Smooth muscle cell of the brain vasculature (primary cell): ENCODE results near the gene GALNT10.
"Not testable (repeated sequence)": the region's sequence is repeated elsewhere in the genome, so short reads cannot be mapped to it uniquely, and the experiment has no call there.

Experiments used
- DNase-seq: peaks from one replicate; pipeline ENCODE4 v3.0.0-alpha.2; 2012; ENCODE audit warnings: low read depth, low spot score

GALNT10 gene, protein sequence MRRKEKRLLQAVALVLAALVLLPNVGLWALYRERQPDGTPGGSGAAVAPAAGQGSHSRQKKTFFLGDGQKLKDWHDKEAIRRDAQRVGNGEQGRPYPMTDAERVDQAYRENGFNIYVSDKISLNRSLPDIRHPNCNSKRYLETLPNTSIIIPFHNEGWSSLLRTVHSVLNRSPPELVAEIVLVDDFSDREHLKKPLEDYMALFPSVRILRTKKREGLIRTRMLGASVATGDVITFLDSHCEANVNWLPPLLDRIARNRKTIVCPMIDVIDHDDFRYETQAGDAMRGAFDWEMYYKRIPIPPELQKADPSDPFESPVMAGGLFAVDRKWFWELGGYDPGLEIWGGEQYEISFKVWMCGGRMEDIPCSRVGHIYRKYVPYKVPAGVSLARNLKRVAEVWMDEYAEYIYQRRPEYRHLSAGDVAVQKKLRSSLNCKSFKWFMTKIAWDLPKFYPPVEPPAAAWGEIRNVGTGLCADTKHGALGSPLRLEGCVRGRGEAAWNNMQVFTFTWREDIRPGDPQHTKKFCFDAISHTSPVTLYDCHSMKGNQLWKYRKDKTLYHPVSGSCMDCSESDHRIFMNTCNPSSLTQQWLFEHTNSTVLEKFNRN

DNA sequence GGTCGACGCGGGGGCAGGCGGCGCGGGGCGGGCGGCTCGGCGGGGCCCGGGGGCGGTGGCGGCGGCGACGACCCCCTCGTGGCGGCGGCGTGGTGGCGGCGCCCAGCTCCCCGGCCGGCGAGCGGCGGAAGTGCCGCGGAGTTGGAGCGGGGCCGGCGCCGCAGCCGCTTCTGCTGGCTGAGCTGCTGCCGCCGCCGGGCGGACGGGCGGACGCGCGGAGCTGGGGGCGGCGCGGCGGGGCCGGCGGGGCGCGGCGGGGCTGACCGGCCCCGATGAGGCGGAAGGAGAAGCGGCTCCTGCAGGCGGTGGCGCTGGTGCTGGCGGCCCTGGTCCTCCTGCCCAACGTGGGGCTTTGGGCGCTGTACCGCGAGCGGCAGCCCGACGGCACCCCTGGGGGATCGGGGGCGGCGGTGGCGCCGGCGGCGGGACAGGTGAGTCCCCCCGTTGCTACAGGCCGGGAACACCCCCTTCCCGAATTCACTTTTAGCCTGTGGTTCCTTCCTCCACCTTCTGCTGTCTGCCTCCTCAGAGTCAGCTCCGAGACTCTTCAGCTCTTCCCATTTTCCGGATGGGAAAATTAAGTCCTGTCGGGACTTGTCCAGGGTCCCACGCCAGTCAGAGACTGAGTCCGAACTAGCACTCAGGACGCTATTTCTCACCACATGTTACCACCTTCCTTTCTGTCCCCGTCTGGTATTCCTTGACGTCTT, at the start of gene GALNT10:
Gene GALNT10 (plus strand): TSS at position 139 of the 710 bp plus-strand sequence. CDS start 134 bp downstream, at position 273.
- no peak for DNase-seq

DNA sequence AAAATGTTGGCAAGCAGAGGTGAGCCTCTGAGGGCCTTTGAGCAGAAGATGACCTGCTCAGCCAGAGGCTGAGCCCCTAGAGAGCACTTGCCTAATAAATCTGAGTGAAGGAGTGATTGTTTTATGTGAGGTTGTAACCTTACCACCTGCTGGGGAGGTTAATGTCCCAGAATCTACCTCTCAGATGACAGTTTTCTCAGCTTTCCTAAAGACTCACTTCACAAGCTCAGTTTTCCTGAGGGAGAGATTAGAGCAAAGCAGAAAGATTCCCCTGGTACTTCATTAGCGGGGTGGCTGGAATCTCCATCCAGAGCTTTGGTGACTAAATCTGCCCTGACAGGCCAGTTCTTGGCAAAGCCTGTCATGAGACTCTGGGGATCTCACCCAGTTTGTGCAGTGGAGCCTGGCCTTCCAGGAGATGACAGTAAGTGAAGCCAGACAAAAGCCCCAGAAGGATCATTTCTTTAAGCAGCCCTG, 48.8 kb upstream of the GALNT10 start:
- no peak for DNase-seq

GRCh38 chr5:154143211-154143641, 47.3 kb upstream of the GALNT10 start:
- no peak for DNase-seq

DNA sequence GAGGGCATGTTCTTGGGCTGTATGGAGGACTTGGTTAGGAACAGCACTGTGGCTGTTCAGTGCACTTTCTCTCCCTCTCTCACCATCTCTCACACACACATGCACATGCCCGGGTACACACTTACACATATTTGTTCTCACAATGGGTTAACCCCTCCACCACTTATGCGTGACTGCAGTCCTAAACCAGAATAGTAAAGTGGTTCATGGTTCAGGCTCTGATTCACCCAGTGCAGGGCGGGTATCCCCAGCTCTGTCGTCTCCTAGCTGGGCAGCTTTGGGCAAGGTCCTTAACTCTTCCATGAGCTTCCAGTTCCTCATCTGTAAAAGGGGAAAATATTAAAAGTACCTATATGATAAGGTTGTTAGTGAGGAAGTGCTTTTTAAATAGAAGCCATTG, 45.3 kb upstream of the GALNT10 start:
- no peak for DNase-seq

DNA sequence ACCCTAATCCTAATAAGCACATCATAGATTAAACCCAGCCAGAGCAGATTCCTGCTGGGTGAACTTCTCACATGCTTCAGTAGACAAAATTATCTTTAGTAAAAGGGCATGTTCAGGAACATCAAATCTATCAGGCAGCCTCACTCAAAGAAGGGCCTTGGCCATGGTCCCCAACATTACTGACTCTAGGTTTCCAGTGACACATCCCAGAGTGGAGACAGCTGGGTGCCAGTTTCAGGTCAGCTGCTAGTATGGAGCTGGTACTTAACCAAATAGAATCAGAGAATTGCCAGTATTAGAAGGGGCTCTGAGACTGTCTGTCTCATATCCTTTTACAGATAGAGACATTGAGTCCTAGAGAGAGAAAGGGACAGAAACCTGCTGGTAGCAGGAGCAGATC, 44.1 kb upstream of the GALNT10 start:
- no peak for DNase-seq

DNA sequence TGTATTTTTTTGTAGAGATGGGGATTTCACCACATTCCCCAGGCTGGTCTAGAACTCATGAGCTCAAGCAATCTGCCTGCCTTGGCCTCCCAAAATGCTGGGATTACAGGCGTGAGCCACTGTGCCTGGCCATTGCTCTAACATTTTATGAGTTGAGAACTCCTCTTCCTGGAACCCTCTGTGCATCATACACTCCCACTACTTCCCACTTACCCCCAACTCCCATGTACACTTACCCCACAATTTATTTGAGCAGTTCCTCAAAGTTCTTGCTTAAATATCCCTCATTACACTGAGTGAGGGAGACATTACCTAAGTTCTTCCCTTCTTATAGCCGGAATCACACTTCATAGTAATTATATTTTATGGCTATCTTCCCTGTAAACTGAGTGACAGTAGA, 42.9 kb upstream of the GALNT10 start:
- DNase-seq: no peak

DNA sequence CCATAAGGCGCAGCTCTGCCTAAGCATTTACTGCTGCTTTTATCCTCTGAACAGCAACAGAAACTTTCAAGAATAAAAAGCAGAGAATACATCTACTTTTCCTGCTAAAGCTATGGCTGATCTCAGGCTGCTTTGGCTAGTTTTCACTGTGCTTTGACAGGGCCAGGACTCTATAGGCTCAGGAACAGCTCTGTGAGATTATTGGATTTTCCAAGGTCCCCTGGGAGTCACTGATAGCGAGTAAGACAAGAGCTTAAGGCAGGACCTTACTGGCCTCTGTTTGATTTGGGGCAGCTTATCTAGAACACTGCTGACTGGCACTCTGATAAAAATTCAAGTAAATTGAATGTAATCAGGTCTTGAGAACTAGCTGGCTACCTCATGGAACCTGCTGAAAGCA, 40.1 kb upstream of the GALNT10 start:
- DNase-seq: not testable (repeated sequence)

- no peak for DNase-seq
Observed at GRCh38 chr5:154157483-154158378, 32.8 kb upstream of the GALNT10 start.

DNA sequence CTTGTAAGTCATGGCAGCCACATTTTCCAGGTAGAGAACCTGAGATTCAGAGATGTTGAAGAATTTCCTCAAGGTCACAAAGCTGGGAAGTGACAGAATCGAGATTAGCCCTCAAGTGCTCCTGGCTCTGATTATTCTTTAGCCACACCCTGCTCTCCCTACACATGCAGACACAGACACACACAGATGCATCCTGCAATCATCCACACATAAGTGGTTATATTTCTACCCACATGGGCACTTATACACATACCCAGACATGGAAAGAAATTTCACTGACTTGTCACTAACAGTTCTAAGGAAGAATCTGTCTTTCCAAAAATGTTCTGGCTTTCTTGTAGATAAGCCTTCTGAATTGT, 32.2 kb upstream of the GALNT10 start:
- no peak for DNase-seq

DNA sequence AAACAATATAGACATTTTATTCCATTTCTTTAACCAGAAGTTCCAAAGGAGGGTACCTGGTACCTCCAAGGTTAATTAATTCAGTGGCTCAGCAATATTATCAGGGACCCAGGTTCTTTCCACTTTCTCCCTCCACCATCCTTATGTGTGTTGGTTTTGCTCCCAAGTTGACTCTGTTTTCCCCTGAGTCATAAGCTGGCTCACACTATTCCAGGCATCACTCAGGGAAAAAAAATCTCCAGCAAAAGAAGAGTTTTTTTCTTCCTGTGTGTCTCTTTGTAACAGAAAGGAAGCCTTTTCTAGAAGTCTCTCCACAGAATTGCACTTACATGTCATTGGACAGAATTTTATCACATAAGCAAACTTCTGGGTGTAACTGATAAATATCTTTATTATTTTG, 31.2 kb upstream of the GALNT10 start:
- DNase-seq: no peak

DNA sequence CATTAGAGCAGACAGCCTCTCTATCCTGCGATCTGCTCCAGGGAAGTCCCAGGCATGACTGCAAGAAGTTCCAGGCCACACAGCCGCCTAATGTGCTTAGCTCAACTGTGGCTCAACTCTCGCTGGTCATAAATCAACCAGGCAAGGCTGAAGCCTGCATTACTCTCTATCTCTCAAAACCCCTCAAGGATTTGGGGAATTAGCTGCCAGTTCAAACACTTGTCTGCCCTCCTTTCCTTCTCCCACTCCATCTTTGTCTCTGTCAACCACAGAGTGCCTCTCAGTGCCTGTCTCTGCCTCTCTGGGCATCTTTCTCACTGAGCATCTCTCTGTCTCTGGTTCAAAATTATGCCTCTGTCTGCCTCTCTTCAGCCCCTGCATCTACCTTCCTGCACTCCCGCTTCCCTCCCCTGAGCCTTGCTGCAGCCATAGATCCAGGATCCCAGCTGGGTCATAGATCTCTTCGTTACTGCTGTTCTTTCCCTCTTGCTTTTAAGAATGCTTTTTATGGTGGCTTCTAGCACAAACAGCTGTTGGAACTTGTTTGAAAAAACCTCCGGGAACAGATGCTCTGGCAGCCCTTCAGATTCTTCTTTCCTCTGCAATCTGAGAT, 27.9 kb upstream of the GALNT10 start:
- DNase-seq: no peak

DNA sequence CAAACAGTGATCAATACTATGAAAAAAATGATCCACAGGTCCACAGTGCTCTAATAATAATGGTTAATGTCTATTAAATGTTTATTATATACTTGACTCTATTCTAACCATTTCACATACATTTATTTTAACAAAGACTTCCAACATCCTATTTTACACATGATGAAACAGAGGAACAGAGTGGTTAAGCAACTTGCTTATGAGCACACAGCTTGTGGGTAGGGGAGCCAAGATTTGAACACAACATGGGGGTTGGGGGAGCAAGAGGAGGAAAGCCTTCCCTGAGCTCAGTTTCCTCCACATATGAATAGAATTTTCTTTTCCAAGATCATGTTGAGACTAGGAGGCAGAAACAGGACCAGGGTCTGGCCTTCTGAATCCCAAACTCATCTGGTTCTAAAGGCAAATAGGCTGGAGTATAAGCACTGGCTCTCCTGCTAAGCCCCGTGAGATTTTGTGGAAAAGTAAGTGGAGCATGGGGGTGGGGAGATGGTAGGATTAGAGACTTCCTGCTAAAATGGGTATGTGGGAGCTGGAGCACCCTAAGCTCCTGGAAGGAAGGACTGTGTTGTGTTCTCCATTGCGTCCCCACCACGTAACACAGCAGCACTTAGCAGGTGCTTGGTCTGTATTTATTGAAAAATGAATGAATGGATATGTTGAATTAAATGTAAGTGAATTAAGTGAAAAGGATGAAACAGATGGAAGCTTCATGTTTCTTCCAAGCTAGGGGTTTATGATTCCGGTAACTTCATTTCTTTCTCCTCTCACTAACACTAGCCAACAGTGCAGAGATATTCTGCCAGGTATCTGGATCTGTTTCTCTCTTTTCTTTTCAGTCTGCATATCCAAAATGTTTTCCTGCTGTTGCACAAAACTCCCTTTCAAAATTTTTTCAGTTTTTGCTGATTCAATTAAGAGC, 26.9 kb upstream of the GALNT10 start:
- DNase-seq: no peak

DNA sequence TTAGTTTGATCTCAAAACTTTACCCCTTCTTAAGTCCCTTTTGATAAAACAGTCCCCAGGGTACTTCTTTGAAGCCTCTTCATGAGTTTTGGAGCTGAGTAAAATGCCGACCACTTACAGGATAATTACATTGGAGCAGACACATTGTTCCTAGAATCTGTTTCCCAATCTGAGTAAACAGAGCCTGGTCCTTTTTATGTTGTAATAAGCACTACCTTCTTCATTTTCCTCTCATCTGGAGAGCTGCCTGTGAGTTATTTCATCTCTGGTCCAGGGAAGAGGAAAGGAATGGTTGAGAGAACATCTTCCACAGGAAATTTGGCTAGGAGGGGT, 26.3 kb upstream of the GALNT10 start:
- no peak for DNase-seq

DNA sequence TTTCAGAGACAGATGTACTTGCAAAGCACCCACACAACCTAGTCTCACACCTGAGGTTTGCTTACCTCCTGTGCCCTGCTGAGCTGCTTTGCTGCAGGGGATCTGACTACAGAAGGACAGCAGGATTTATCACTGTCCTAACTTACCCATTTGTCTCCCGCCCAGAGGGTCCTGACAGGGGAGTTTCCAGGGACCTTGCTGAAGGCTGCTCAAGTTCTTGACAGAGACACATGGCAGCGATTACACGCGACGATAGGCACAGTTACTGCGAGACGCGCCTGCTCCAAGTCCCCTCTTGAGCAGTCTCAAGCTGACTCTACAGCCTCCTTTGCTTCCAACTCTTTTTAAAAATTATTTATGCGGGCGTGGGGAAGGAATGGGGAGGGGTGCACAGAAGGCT, 24.6 kb upstream of the GALNT10 start:
- DNase-seq: no peak

GRCh38 chr5:154166901-154167791, 23.4 kb upstream of the GALNT10 start:
- DNase-seq: no peak

DNA sequence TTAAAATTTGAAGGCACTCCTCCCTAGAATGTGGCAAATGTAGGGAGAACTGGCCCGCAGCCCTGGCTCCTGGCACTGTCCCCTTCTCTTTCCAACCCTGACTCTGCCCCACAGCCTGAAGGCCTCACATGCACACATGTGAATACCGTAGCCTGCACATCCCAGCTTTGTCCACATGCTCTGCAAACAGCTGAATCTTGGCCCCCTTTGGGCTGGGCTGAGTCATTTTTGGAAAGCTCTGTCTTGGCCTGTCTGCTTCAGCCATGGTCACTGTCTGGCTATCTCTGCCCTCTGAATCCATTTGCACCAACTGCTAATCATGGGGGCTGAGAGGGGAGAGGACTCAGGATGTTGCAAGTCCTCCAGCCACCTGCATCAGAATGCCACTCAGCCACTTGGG, 22.1 kb upstream of the GALNT10 start:
- DNase-seq: no peak

DNA sequence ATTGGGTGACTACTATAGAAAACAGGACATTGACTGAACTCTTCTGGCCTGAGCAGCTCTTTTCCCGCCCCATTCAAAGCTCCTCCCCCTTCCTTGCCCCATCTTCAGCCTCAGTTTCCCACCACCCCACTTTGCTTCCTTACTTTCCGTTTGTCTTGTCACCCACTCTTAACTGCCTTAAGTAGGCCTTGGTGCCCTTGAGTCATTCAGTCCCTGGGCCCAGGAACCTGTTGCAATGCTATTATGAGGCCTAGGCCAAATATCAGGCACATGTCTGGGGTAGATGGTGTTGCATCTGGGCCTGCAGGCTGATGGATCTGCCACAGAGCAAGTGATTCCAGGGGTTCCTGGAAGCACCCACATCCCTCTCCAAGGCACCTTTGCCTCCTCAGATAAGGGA, 17.7 kb upstream of the GALNT10 start:
- no peak for DNase-seq

GRCh38 chr5:154174091-154174490, 16.4 kb upstream of the GALNT10 start:
- no peak for DNase-seq

DNA sequence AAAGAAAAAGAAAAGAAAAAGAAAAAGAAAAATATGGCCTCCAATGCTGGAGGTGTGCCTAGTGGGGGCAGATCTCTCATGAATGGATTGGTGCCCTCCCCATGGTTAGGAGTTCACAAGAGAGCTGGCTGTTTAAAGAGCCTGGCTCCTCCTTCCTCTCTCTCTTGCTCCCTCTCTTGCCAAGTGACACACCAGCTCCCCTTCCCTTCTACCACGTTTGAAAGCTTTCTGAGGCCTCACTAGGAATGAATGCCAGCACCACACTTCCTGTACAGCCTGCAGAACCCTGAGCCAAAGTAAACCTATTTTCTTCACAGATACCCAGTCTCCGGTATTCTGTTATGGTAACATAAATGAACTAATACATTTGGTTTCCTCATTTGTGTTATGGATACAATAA, 14.4 kb upstream of the GALNT10 start:
- no peak for DNase-seq
